HEK293 (cell line): ENCODE data around the gene LAPTM4A.

Source experiments
- CTCF ChIA-PET: fragments of 350-600 bp; formaldehyde crosslinking; extraction: SDS; loops from one replicate; lab custom pipeline; 2021; ENCODE audit warnings: antibody characterized with exemption; lab: Yijun Ruan, JAX
- POLR2A ChIA-PET: fragments of 300-600 bp; formaldehyde crosslinking; extraction: SDS; loops from one replicate; lab custom pipeline; 2020; ENCODE audit warnings: antibody characterized with exemption, inconsistent platforms; lab: Yijun Ruan, JAX
- H3K27ac ChIP-seq: fragments of 200-500 bp; sonication (Bioruptor generic); 2 replicates; pipeline ENCODE4 v1.5.1; 2014; ENCODE audit warnings: low read depth, low read length, control low read depth, inconsistent platforms; ENCODE audit errors: extremely low read depth
- H3K36me3 ChIP-seq, 2 experiments: fragments of 200-500 bp in 1 of 2; sonication (Bioruptor generic) in 1 of 2; 1 replicate in 1 of 2; 2 replicates in 1 of 2; pipeline ENCODE4 v1.5.1; 2014 to 2017; ENCODE audit warnings: inconsistent platforms in 2 of 2, low read length in 2 of 2; ENCODE audit not compliant: control insufficient read depth in 2 of 2, insufficient read depth in 1 of 2
- H3K4me1 ChIP-seq: fragments of 200-500 bp; sonication (Bioruptor generic); 2 replicates; pipeline ENCODE4 v1.5.1; 2014; ENCODE audit warnings: mild to moderate bottlenecking, low read length, inconsistent platforms; ENCODE audit not compliant: control insufficient read depth, insufficient read depth
- H3K4me3 ChIP-seq: 2 replicates; pipeline ENCODE4 v1.5.1; 2011; ENCODE audit warnings: low read depth, mild to moderate bottlenecking, control low read depth, low read length, moderate library complexity
- H3K9me3 ChIP-seq: fragments of 200-500 bp; sonication (Bioruptor generic); 2 replicates; pipeline ENCODE4 v1.5.1; 2014; ENCODE audit warnings: low read depth, low read length, inconsistent platforms; ENCODE audit not compliant: control insufficient read depth, insufficient read depth
- BCL11B ChIP-seq: fragments of 450-650 bp; formaldehyde crosslinking; IDR thresholded peaks from 2 replicates; pipeline ENCODE4 v1.5.1; 2016; ENCODE audit warnings: low read depth, missing biosample characterization, missing genetic modification characterization
- CTCF ChIP-seq: fragments of 450-650 bp; formaldehyde crosslinking; IDR thresholded peaks from 2 replicates; pipeline ENCODE4 v1.5.1; 2016; ENCODE audit warnings: missing biosample characterization, missing genetic modification characterization
- KLF9 ChIP-seq: fragments of 450-650 bp; formaldehyde crosslinking; IDR thresholded peaks from 2 replicates; pipeline ENCODE4 v1.5.1; 2016; ENCODE audit warnings: missing biosample characterization, missing genetic modification characterization, low read depth
- OVOL3 ChIP-seq: fragments of 450-650 bp; formaldehyde crosslinking; IDR thresholded peaks from 2 replicates; pipeline ENCODE4 v1.5.1; 2016; ENCODE audit warnings: missing biosample characterization, missing genetic modification characterization
- PBX3 ChIP-seq: sonication (generic); formaldehyde crosslinking; IDR thresholded peaks from 2 replicates; pipeline ENCODE4 v1.8.1; 2022; ENCODE audit warnings: mild to moderate bottlenecking, moderate library complexity, missing genetic modification reagents
- ZBTB1 ChIP-seq: fragments of 450-650 bp; formaldehyde crosslinking; IDR thresholded peaks from 2 replicates; pipeline ENCODE4 v1.5.1; 2016; ENCODE audit warnings: missing biosample characterization, missing genetic modification characterization
- ZBTB26 ChIP-seq: fragments of 450-650 bp; formaldehyde crosslinking; optimal IDR thresholded peaks from 2 replicates; pipeline ENCODE3; 2016; ENCODE audit warnings: missing biosample characterization, mild to moderate bottlenecking, missing genetic modification characterization
- ZBTB49 ChIP-seq: fragments of 450-650 bp; formaldehyde crosslinking; IDR thresholded peaks from 2 replicates; pipeline ENCODE4 v1.5.1; 2016; ENCODE audit warnings: missing biosample characterization, missing genetic modification characterization, low read depth
- ZNF114 ChIP-seq: fragments of 450-650 bp; formaldehyde crosslinking; IDR thresholded peaks from 2 replicates; pipeline ENCODE4 v1.5.0; 2017; ENCODE audit warnings: missing biosample characterization, missing genetic modification characterization
- ZNF133 ChIP-seq: fragments of 450-650 bp; formaldehyde crosslinking; IDR thresholded peaks from 2 replicates; pipeline ENCODE4 v1.5.1; 2016; ENCODE audit warnings: missing biosample characterization, missing genetic modification characterization
- ZNF146 ChIP-seq: fragments of 450-650 bp; formaldehyde crosslinking; IDR thresholded peaks from 2 replicates; pipeline ENCODE4 v1.5.1; 2016; ENCODE audit warnings: missing biosample characterization, missing genetic modification characterization
- ZNF16 ChIP-seq: fragments of 450-650 bp; formaldehyde crosslinking; IDR thresholded peaks from 2 replicates; pipeline ENCODE4 v1.5.1; 2016; ENCODE audit warnings: low read depth, missing biosample characterization, missing genetic modification characterization
- ZNF223 ChIP-seq: fragments of 450-650 bp; formaldehyde crosslinking; IDR thresholded peaks from 2 replicates; pipeline ENCODE4 v1.5.1; 2016; ENCODE audit warnings: missing biosample characterization, missing genetic modification characterization
- ZNF266 ChIP-seq: fragments of 450-650 bp; formaldehyde crosslinking; IDR thresholded peaks from 2 replicates; pipeline ENCODE4 v1.5.1; 2016; ENCODE audit warnings: missing biosample characterization, missing genetic modification characterization, low read depth
- ZNF274 ChIP-seq, 2 experiments: fragments of 200-500 bp in 1 of 2; fragments of 450-650 bp in 1 of 2; sonication (Bioruptor generic) in 1 of 2; formaldehyde crosslinking in 1 of 2; IDR thresholded peaks; 2 replicates each; pipeline versions ENCODE4 v1.5.1 to v1.6.1; 2014 to 2016; ENCODE audit warnings: borderline replicate concordance in 1 of 2, inconsistent platforms in 1 of 2, low read length in 1 of 2, missing biosample characterization in 1 of 2, missing genetic modification characterization in 1 of 2
- ZNF280C ChIP-seq: fragments of 450-650 bp; formaldehyde crosslinking; IDR thresholded peaks from 2 replicates; pipeline ENCODE4 v1.5.1; 2016; ENCODE audit warnings: missing biosample characterization, missing genetic modification characterization
- ZNF311 ChIP-seq: fragments of 450-650 bp; formaldehyde crosslinking; IDR thresholded peaks from 2 replicates; pipeline ENCODE4 v1.5.1; 2017; ENCODE audit warnings: missing biosample characterization, missing genetic modification characterization, borderline replicate concordance
- ZNF391 ChIP-seq: fragments of 450-650 bp; formaldehyde crosslinking; IDR thresholded peaks from 2 replicates; pipeline ENCODE4 v1.5.1; 2016; ENCODE audit warnings: low read depth, missing biosample characterization, missing genetic modification characterization, borderline replicate concordance
- ZNF555 ChIP-seq: fragments of 450-650 bp; formaldehyde crosslinking; conservative IDR thresholded peaks from 2 replicates; pipeline ENCODE4 v1.5.1; 2017; ENCODE audit warnings: missing biosample characterization, mild to moderate bottlenecking, missing genetic modification characterization, inconsistent platforms
- ZNF629 ChIP-seq: fragments of 450-650 bp; formaldehyde crosslinking; IDR thresholded peaks from 2 replicates; pipeline ENCODE4 v1.5.1; 2017; ENCODE audit warnings: missing biosample characterization, missing genetic modification characterization
- ZNF704 ChIP-seq: fragments of 450-650 bp; formaldehyde crosslinking; IDR thresholded peaks from 2 replicates; pipeline ENCODE4 v1.5.1; 2016; ENCODE audit warnings: missing biosample characterization, missing genetic modification characterization

The LAPTM4A gene

GRCh38 chr2:20092226-20092900 is 40.9 kb upstream of the LAPTM4A start:
- TF ChIP-seq ZNF704 (tag by site-specific recombination) (no peak), ZNF391 (tag by site-specific recombination) (no peak), CTCF (tag by site-specific recombination) (no peak), ZNF555 (tag by site-specific recombination) (no peak), ZNF114 (tag by site-specific recombination) (no peak), ZNF16 (tag by site-specific recombination) (no peak), OVOL3 (no peak), KLF9 (tag by site-specific recombination) (no peak), ZNF280C (tag by site-specific recombination) (no peak), ZBTB49 (tag by site-specific recombination) (no peak), ZNF133 (tag by site-specific recombination) (no peak), ZNF629 (tag by site-specific recombination) (no peak), ZNF274 (IDR thresholded peaks at IDR 0.05; ENCODE audit: low read length) (no peak), ZNF274 (tag by site-specific recombination; IDR thresholded peaks at IDR 0.05; ENCODE audit: borderline replicate concordance) (no peak)
- Histone ChIP-seq H3K4me1 (0 out of 2 replicates have a peak, but pooled peaks cover 2% of the 10 kb centered on the region), H3K4me3 (no peak overlapping the region), H3K36me3 (no peaks in the 10 kb centered on the region), H3K27ac (no peak overlapping the region), H3K9me3 (no peaks in the 10 kb centered on the region)
- CTCF ChIA-PET, result interaction anchor here (0.7 to 7.7 kb wide), 3 partner anchors 77 to 136 kb away, joined by 3 to 128 read pairs (median 29); no protein-coding TSS in a partner anchor
- POLR2A ChIA-PET, result no interaction called here

GRCh38 chr2:20091305-20091991 is 40.0 kb upstream of the LAPTM4A start:
- no peak overlapping the region for H3K4me3 ChIP-seq
- no peaks in the 10 kb centered on the region for H3K9me3 ChIP-seq
- CTCF ChIA-PET, result interaction anchor here (7.7 kb wide), 1 partner anchor 76 kb away, joined by 128 read pairs; no protein-coding TSS in a partner anchor
- H3K36me3 ChIP-seq, result no peaks in the 10 kb centered on the region
- H3K27ac ChIP-seq, result no peak overlapping the region
- 0 out of 2 replicates have a peak, but pooled peaks cover 2% of the 10 kb centered on the region for H3K4me1 ChIP-seq
- TF ChIP-seq ZNF266 (no peak), BCL11B (no peak), ZNF311 (tag by site-specific recombination) (no peak), ZNF223 (tag by site-specific recombination) (no peak), ZNF391 (tag by site-specific recombination) (no peak), ZBTB26 (no peak), PBX3 (CRISPR knock-in tag) (no peak), ZBTB1 (tag by site-specific recombination) (no peak), ZNF146 (tag by site-specific recombination) (no peak), ZNF274 (IDR thresholded peaks at IDR 0.05; ENCODE audit: low read length) (no peak), ZNF274 (tag by site-specific recombination; IDR thresholded peaks at IDR 0.05; ENCODE audit: borderline replicate concordance) (no peak)
- POLR2A ChIA-PET, result no interaction called here
